Measurements from ENCODE around the gene TMTC1. TPM values are rescaled to one million over a fixed set of nuclear protein-coding genes. Genes with fewer than 3 reads are reported as not detected.

The TMTC1 gene
- total RNA-seq, 1 donor from 2014 or later, result 1.4 TPM

DNA sequence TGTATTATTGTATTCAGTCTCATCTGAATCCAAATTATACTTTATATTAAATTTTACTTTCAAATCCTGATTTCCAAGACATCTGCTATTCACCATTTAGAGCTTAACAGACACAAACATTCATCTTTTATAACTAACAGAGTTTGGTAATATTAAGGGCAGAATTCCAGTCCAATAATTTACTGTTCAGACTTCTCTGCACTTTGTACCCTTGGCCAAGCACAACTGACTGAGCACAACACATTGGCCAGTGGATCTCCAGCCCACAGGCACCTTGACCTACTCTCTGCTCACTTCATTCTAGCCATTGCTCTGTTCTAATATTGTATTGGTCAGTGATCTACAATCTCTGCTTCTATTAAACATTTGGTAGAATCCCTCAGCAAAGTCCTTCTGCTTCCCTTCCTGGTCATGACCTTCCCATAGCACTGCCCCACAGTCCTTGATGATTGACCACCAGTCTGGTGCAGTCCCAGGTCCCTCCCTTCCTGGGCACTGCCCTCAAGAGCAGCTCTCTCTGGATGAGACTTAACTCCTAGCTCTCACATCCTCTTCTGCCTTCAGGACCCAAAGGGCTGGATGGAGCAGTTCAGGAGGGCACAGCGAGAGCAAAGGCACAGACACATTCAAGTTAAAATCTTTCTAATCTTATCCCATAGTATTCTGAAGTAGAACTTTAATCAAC is 188.5 kb downstream of the TMTC1 start:
- Mint-ChIP-seq H3K4me1 (ENCODE audit: low read depth) (no peaks in the 10 kb centered on the region), H3K4me3 (ENCODE audit: low read depth) (no peak overlapping the region), H3K27me3 (ENCODE audit: low read depth) (no peaks in the 10 kb centered on the region), H3K36me3 (ENCODE audit: low read depth) (no peaks in the 10 kb centered on the region), H3K27ac (no peak overlapping the region), H3K9me3 (no peaks in the 10 kb centered on the region)
- intact Hi-C loops (cut with micrococcal nuclease), result no loop called here
- no peak for DNase-seq (ENCODE audit: low spot score)

DNA sequence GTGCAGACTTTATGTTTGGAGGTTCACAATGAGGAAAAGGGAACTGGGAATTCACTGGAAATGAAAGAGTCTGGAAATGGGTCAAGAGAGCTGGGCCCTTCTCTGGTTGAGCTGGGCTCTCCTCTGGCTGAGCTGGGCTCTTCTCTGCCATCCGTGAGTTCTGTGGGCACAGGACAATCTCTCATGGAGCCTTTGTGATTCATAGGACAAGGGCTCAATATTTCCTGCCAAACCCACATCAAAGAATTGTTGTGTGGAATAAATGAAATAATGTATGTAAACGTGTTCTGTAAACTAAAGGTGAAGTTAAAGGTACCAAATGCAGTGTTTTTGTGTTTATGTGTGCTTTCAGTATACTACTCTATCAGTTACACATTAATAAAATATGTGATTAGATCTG is 190.7 kb downstream of the TMTC1 start:
- no peak for DNase-seq (ENCODE audit: low spot score)
- no peak overlapping the region for H3K4me3 Mint-ChIP-seq (ENCODE audit: low read depth)
- no peak overlapping the region for H3K27ac Mint-ChIP-seq
- H3K36me3 Mint-ChIP-seq (ENCODE audit: low read depth), result no peaks in the 10 kb centered on the region
- H3K9me3 Mint-ChIP-seq, result no peaks in the 10 kb centered on the region
- no peaks in the 10 kb centered on the region for H3K27me3 Mint-ChIP-seq (ENCODE audit: low read depth)
- intact Hi-C loops (cut with micrococcal nuclease), result no loop called here
- no peaks in the 10 kb centered on the region for H3K4me1 Mint-ChIP-seq (ENCODE audit: low read depth)

DNA sequence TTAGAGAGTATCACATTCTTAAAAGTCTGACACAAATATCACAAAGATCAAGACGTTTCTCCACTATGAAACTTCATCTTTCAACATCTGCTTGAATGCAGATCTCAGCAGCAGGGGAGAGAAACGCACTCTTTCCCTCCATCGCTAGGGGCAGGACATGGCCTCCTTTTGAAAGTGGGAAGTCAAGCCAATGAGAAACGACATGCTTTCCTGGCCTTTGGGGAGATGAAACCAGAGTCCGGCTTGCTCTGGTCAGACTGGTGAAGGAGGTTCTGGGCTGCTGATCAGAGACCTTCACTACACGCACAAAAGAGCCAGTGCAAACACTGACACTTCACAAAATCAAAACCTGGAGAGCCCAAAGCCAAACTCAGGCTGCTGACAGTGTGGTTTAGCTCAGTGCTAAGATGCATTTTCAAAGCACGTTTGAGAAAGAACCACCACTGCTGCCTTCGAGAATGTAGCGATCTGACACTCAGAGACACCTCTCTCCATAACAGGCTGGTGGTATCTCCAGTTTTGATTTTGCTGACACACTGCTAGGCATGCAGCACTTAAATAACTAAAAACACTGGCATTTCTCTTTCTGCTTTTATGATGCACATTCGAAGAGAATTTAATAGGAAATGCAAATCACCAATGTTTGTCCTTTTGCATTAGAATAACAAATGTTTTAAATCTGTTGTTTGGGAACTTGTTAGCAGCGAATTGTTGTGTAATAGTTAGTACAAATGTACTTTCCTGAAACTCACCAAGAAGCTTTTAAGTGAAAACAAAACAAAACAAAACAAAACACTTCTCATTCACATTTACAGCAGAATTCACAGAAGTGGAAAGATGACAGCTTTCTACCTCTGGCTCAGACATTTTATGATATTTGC is 192.4 kb downstream of the TMTC1 start:
- Mint-ChIP-seq H3K9me3 (no peaks in the 10 kb centered on the region), H3K4me1 (ENCODE audit: low read depth) (no peaks in the 10 kb centered on the region), H3K27ac (no peak overlapping the region), H3K4me3 (ENCODE audit: low read depth) (no peak overlapping the region), H3K36me3 (ENCODE audit: low read depth) (no peaks in the 10 kb centered on the region), H3K27me3 (ENCODE audit: low read depth) (no peaks in the 10 kb centered on the region)
- no peak for DNase-seq (ENCODE audit: low spot score)
- intact Hi-C loops (cut with micrococcal nuclease), result no loop called here

DNA sequence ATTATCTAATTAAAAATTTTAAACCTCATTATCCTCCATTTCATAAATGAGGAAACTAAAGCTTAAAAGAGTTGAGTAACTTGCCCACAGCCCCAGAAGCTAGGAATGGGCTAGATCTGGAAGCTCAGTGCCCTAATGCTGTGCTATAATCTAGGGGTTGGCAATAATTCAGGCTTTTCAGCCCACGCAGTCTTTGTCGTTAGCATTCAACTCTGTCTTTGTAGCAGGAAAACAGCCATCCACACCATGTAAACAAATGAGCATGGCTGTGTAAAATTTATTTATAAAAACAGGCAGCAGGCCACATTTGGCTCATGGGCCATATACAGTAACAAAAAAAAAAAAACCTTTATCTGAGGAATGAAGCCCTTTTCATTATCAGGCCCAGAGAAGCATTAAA is 193.9 kb downstream of the TMTC1 start:
- Mint-ChIP-seq H3K4me1 (ENCODE audit: low read depth) (no peaks in the 10 kb centered on the region), H3K27ac (no peak overlapping the region), H3K9me3 (no peaks in the 10 kb centered on the region), H3K4me3 (ENCODE audit: low read depth) (no peak overlapping the region), H3K27me3 (ENCODE audit: low read depth) (no peaks in the 10 kb centered on the region), H3K36me3 (ENCODE audit: low read depth) (no peaks in the 10 kb centered on the region)
- DNase-seq (ENCODE audit: low spot score), result no peak
- intact Hi-C loops (cut with micrococcal nuclease), result no loop called here

DNA sequence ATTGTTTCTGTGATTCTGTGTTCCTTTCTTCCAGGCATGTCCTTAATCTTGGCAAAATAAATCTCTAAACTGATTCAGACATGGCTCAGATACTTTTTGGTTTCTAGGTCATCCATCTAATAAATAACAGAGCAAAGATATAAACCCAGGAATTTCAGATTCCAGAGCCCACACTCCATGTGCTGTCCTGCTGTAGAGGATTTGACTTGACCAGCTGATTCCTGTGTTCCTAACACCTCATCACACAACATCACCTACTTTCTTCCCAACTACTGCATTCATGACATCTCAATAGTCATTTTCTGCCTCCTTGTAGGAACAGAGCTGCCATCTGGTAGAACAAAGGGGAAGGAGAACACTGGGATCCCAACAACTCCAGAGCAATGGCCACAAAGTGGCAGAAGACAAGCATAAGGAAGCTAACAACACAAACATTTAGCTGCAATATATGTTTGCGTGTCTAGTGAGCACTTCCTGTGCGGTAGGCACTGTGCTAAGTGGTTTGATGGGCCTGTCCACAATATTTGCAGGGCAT is 194.4 kb downstream of the TMTC1 start:
- DNase-seq (ENCODE audit: low spot score), result no peak
- Mint-ChIP-seq H3K36me3 (ENCODE audit: low read depth) (no peaks in the 10 kb centered on the region), H3K9me3 (no peaks in the 10 kb centered on the region), H3K4me1 (ENCODE audit: low read depth) (no peaks in the 10 kb centered on the region), H3K4me3 (ENCODE audit: low read depth) (no peak overlapping the region), H3K27ac (no peak overlapping the region), H3K27me3 (ENCODE audit: low read depth) (no peaks in the 10 kb centered on the region)
- intact Hi-C loops (cut with micrococcal nuclease), result no loop called here

DNA sequence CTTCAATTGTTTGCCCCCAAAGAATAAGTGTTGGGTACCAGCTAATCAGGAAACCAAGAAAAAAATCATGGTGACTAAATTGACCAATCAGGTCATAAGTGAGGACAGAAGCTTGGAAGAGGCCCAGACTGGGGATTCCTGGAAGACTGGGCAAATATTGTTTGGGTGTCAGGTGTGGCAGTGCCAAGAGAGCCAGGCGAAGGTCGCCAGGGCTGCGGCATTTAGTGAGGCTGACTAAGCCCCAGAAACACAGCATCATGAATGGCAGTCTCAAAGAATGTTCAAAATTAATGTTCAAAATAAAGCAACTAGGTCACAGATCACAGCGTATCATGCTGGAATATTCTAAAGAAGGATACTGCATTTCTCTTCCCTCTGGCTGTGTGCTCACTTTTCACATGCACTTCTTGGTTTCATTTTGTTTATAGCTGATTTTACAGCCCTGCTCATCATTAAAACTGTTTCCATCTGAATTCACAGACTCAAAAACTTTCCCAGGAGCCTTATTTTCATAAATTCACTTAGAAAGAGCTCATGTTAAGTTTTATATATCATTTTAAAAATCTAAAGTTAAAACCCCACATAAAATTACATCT is 201.0 kb downstream of the TMTC1 start:
- Mint-ChIP-seq H3K4me3 (ENCODE audit: low read depth) (no peak overlapping the region), H3K9me3 (no peaks in the 10 kb centered on the region), H3K4me1 (ENCODE audit: low read depth) (no peaks in the 10 kb centered on the region), H3K27ac (no peak overlapping the region), H3K36me3 (ENCODE audit: low read depth) (no peaks in the 10 kb centered on the region), H3K27me3 (ENCODE audit: low read depth) (no peaks in the 10 kb centered on the region)
- intact Hi-C loops (cut with micrococcal nuclease), result no loop called here
- no peak for DNase-seq (ENCODE audit: low spot score)

DNA sequence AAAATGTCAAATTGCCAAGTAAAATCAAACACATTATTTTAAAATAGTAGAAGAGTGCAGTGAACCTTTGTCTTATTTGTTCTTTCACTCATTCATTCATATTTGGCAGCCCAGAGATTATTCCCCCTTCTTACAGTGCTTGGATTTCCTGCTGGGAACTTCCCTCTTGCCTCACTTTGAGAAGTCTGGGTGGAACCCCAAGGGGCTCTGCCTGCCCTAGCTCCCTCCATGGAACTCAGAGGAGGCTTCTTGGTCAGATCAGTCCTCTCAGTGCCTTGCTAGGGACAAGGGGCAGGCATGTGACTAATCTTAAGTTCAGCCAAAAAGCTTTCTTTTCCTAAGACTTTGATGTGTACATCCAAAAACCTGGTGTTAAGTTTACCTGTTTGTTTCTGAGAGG is 201.6 kb downstream of the TMTC1 start:
- no peaks in the 10 kb centered on the region for H3K9me3 Mint-ChIP-seq
- no peak overlapping the region for H3K27ac Mint-ChIP-seq
- no peaks in the 10 kb centered on the region for H3K36me3 Mint-ChIP-seq (ENCODE audit: low read depth)
- no peaks in the 10 kb centered on the region for H3K27me3 Mint-ChIP-seq (ENCODE audit: low read depth)
- H3K4me1 Mint-ChIP-seq (ENCODE audit: low read depth), result no peaks in the 10 kb centered on the region
- no peak for DNase-seq (ENCODE audit: low spot score)
- intact Hi-C loops (cut with micrococcal nuclease), result no loop called here
- H3K4me3 Mint-ChIP-seq (ENCODE audit: low read depth), result no peak overlapping the region

DNA sequence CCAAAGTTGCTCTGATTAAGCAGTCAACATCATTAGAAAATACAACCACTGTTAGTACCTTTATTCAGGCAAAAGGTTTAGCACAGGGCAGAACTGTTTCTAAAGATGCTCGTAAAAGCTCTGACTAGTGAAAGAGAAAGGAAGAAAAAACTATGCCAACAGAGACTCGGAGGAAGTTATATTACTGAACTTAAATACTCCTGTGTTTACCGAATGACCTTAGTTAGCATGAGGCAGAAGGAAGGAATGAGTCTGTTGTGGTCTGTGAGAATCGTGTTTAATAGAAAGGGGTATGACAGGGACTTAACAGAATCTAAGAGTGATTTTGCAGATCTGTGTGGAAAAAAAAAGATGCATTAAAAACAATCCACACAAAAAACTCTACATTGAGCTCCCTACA is 202.1 kb downstream of the TMTC1 start:
- no peak for DNase-seq (ENCODE audit: low spot score)
- Mint-ChIP-seq H3K27ac (no peak overlapping the region), H3K27me3 (ENCODE audit: low read depth) (no peaks in the 10 kb centered on the region), H3K36me3 (ENCODE audit: low read depth) (no peaks in the 10 kb centered on the region), H3K4me1 (ENCODE audit: low read depth) (no peaks in the 10 kb centered on the region), H3K9me3 (no peaks in the 10 kb centered on the region), H3K4me3 (ENCODE audit: low read depth) (no peak overlapping the region)
- intact Hi-C loops (cut with micrococcal nuclease), result no loop called here

DNA sequence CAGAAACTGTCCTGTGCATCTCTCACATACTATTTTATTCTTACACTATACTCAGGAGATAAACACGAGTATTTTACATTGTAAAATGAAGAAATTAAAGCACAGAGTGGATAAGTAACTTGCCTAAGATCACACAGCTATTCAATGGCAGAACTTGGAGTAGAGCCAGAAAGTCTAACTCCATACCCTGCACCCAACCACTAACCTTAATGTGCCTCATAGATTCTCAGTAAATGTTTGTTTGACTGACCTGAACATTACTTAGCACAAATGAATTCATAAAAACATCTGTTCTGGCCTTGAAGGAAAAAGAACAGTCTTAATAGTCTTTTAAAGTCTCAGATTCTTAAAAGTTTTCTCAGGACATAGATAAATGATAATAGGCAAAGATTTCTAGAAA is 202.8 kb downstream of the TMTC1 start:
- intact Hi-C loops (cut with micrococcal nuclease), result no loop called here
- no peak for DNase-seq (ENCODE audit: low spot score)
- no peak overlapping the region for H3K27ac Mint-ChIP-seq
- H3K36me3 Mint-ChIP-seq (ENCODE audit: low read depth), result no peaks in the 10 kb centered on the region
- H3K4me1 Mint-ChIP-seq (ENCODE audit: low read depth), result no peaks in the 10 kb centered on the region
- no peaks in the 10 kb centered on the region for H3K27me3 Mint-ChIP-seq (ENCODE audit: low read depth)
- H3K4me3 Mint-ChIP-seq (ENCODE audit: low read depth), result no peak overlapping the region
- H3K9me3 Mint-ChIP-seq, result no peaks in the 10 kb centered on the region

DNA sequence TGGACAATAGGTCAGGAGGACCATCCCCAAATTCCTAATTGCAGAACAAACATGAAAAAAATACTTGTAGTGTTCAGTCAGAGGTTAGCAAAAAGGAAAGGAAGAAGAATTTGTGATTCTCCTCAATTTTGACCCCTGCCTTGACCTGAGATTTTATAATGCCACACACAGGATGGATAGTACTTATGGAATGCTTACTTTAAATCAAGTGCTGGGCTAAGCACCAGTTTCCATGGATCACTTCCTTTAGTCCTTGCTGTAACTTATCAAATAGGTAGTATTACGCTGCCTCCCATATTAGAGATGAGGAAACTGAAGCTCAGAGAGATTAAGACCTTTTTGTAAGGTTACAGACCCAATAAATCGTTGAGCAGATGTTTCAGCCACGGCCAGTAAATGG is 205.0 kb downstream of the TMTC1 start:
- Mint-ChIP-seq H3K27ac (no peak overlapping the region), H3K9me3 (no peaks in the 10 kb centered on the region), H3K4me3 (ENCODE audit: low read depth) (no peak overlapping the region), H3K27me3 (ENCODE audit: low read depth) (no peaks in the 10 kb centered on the region), H3K36me3 (ENCODE audit: low read depth) (no peaks in the 10 kb centered on the region), H3K4me1 (ENCODE audit: low read depth) (no peaks in the 10 kb centered on the region)
- intact Hi-C loops (cut with micrococcal nuclease), result no loop called here
- no peak for DNase-seq (ENCODE audit: low spot score)

DNA sequence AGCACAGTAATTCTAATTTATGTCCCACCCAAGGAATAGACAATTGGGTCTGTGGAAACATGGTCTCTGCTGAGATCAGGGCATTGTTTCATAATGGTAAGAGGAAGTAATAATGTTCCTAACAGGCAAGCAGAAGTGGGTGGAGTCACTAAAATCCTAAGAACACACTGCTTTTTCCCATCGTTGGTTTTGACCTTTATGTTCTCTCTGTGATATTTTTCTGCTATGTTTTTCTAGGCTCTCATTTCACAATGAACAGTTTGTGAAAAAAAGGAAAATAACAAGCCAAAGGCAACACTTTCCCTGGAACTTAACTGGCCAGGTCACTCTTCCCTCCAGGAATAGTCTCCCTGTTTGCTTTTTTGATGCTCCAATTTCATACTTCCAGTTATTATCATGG is 205.7 kb downstream of the TMTC1 start:
- Mint-ChIP-seq H3K4me3 (ENCODE audit: low read depth) (no peak overlapping the region), H3K27ac (no peak overlapping the region), H3K9me3 (no peaks in the 10 kb centered on the region), H3K4me1 (ENCODE audit: low read depth) (no peaks in the 10 kb centered on the region), H3K36me3 (ENCODE audit: low read depth) (no peaks in the 10 kb centered on the region), H3K27me3 (ENCODE audit: low read depth) (no peaks in the 10 kb centered on the region)
- DNase-seq (ENCODE audit: low spot score), result no peak
- intact Hi-C loops (cut with micrococcal nuclease), result no loop called here

DNA sequence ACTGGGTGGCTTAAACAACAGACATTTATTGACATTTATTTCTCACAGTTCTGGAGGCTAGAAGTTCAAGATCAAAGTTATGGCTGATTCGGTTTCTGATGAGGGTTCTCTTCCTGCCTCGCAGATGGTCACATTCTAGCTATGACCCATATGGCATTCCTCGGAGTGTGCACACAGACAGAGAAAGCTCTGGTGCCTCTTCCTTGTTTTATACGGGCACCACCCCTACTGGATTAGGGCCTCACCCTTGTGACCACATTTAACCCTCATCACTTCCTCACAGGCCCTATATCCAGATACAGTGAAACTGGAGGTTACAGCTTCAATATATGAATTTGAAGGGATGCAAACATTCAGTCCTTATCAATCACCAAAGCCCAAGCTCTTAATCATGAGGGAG is 209.2 kb downstream of the TMTC1 start:
- H3K27ac Mint-ChIP-seq, result no peak overlapping the region
- H3K9me3 Mint-ChIP-seq, result no peaks in the 10 kb centered on the region
- intact Hi-C loops (cut with micrococcal nuclease), result no loop called here
- H3K27me3 Mint-ChIP-seq (ENCODE audit: low read depth), result no peaks in the 10 kb centered on the region
- no peak overlapping the region for H3K4me3 Mint-ChIP-seq (ENCODE audit: low read depth)
- H3K4me1 Mint-ChIP-seq (ENCODE audit: low read depth), result no peaks in the 10 kb centered on the region
- no peak for DNase-seq (ENCODE audit: low spot score)
- no peaks in the 10 kb centered on the region for H3K36me3 Mint-ChIP-seq (ENCODE audit: low read depth)

DNA sequence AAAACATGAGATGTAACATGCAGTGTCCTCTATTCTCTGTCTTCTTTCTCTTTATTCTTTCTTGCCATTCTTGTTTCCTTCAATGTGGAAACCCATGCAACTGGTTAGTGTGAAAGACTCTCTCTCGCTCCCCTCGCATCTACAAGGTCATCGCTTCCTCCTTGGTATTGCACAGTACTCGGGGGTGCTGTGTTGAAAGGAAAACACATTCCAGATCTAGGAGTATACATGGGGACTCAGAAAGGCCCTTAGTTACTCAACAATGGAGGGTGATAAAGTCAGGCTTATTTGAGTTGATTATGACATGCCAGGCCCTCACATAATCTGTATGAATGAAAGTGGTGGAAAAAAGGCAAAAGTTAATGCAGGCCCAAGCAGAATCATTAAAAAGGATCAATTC is 210.8 kb downstream of the TMTC1 start:
- Mint-ChIP-seq H3K27ac (no peak overlapping the region), H3K36me3 (ENCODE audit: low read depth) (no peaks in the 10 kb centered on the region), H3K27me3 (ENCODE audit: low read depth) (no peaks in the 10 kb centered on the region), H3K4me1 (ENCODE audit: low read depth) (no peaks in the 10 kb centered on the region), H3K9me3 (no peaks in the 10 kb centered on the region), H3K4me3 (ENCODE audit: low read depth) (no peak overlapping the region)
- intact Hi-C loops (cut with micrococcal nuclease), result no loop called here
- DNase-seq (ENCODE audit: low spot score), result no peak

All from activated T-helper 2 cell treated with anti-CD3 and anti-CD28 coated beads, Interferon-gamma antibody, Interleukin-2, Interleukin-4, amounts not matched to agents 10 μg/mL and 5 μg/mL and 100 μg/mL, durations not matched to agents 14 hours and 24 hours and 36 hours (primary cell).